ENCODE results near the gene SUCLG2. TPM values are rescaled to one million over a fixed set of nuclear protein-coding genes. Genes with fewer than 3 reads are reported as not detected.

SUCLG2 gene
- total and polyA plus RNA-seq, 4 donors: 34.3 to 68.4 (median 44.3) TPM

- 81 to 88% methylated on average over 3 of the region's 3 CpGs for WGBS, 2 donors
- peaks cover 0 to 3% (median 0%) of the 10 kb centered on the region in 4 donors for H3K36me3 ChIP-seq (ENCODE audit: control insufficient read depth in 4 of 4, insufficient read depth in 4 of 4, low read length in 4 of 4)
- DNase-seq (no peak), ATAC-seq (ENCODE audit: insufficient read depth, low FRiP score) (no peak)
- no peak overlapping the region for H3K27ac ChIP-seq (ENCODE audit: low read depth in 1 of 2, low read length in 1 of 2)
- H3K9me3 ChIP-seq (ENCODE audit: control insufficient read depth in 4 of 4, insufficient read depth in 3 of 4, low read length in 3 of 4): peaks cover 0 to 13% (median 2%) of the 10 kb centered on the region in 4 donors
- no peaks in the 10 kb centered on the region for H3K27me3 ChIP-seq (ENCODE audit: control insufficient read depth in 3 of 3, insufficient read depth in 3 of 3, low read length in 2 of 3)
- H3K9ac ChIP-seq (ENCODE audit: insufficient read depth in 1 of 2, low read length in 2 of 2): no peak overlapping the region
- H3K4me3 ChIP-seq: no peak overlapping the region
- TF ChIP-seq CTCF (IDR thresholded peaks at IDR 0.05; ENCODE audit: control extremely low read depth, extremely low read depth): no peak
- H3K4me1 ChIP-seq (ENCODE audit: control insufficient read depth in 5 of 5, insufficient read depth in 5 of 5, low read length in 5 of 5): peaks cover 0 to 6% (median 0%) of the 10 kb centered on the region in 5 donors
These were observed 235.8 kb downstream of the SUCLG2 start for GRCh38 chr3:67418426-67419217.

- no peak for TF ChIP-seq CTCF (IDR thresholded peaks at IDR 0.05; ENCODE audit: control extremely low read depth, extremely low read depth)
- Histone ChIP-seq H3K9ac (ENCODE audit: insufficient read depth in 1 of 2, low read length in 2 of 2) (no peak overlapping the region), H3K4me1 (ENCODE audit: control insufficient read depth in 5 of 5, insufficient read depth in 5 of 5, low read length in 5 of 5) (peaks cover 0 to 8% (median 4%) of the 10 kb centered on the region in 5 donors), H3K4me3 (no peak overlapping the region), H3K27ac (ENCODE audit: low read depth in 1 of 2, low read length in 1 of 2) (no peak overlapping the region), H3K27me3 (ENCODE audit: control insufficient read depth in 3 of 3, insufficient read depth in 3 of 3, low read length in 2 of 3) (no peaks in the 10 kb centered on the region), H3K36me3 (ENCODE audit: control insufficient read depth in 4 of 4, insufficient read depth in 4 of 4, low read length in 4 of 4) (peaks cover 0 to 3% (median 0%) of the 10 kb centered on the region in 4 donors), H3K9me3 (ENCODE audit: control insufficient read depth in 4 of 4, insufficient read depth in 3 of 4, low read length in 3 of 4) (peaks cover 0 to 13% (median 2%) of the 10 kb centered on the region in 4 donors)
- ATAC-seq (ENCODE audit: insufficient read depth, low FRiP score): no peak
- WGBS, 2 donors: 94 to 95% methylated on average over 1 of the region's 1 CpG
- no peak for DNase-seq
These were observed 237.7 kb downstream of the SUCLG2 start for GRCh38 chr3:67416703-67417102.

- Histone ChIP-seq H3K9me3 (ENCODE audit: control insufficient read depth in 4 of 4, insufficient read depth in 3 of 4, low read length in 3 of 4) (peaks cover 0 to 6% (median under 1%) of the 10 kb centered on the region in 4 donors), H3K36me3 (ENCODE audit: control insufficient read depth in 4 of 4, insufficient read depth in 4 of 4, low read length in 4 of 4) (peaks cover 0 to 3% (median 0%) of the 10 kb centered on the region in 4 donors), H3K27ac (ENCODE audit: low read depth in 1 of 2, low read length in 1 of 2) (no peak overlapping the region), H3K9ac (ENCODE audit: insufficient read depth in 1 of 2, low read length in 2 of 2) (no peak overlapping the region), H3K4me1 (ENCODE audit: control insufficient read depth in 5 of 5, insufficient read depth in 5 of 5, low read length in 5 of 5) (peaks cover 0 to 8% (median 4%) of the 10 kb centered on the region in 5 donors), H3K27me3 (ENCODE audit: control insufficient read depth in 3 of 3, insufficient read depth in 3 of 3, low read length in 2 of 3) (no peaks in the 10 kb centered on the region), H3K4me3 (no peak overlapping the region)
- DNase-seq: no peak
- ATAC-seq (ENCODE audit: insufficient read depth, low FRiP score): no peak
- TF ChIP-seq CTCF (IDR thresholded peaks at IDR 0.05; ENCODE audit: control extremely low read depth, extremely low read depth): no peak
- WGBS, 2 donors: 39 to 57% methylated on average over 1 of the region's 1 CpG
These were observed 238.9 kb downstream of the SUCLG2 start for GRCh38 chr3:67415511-67415910.
